GM18951 (cell line): Measurements from ENCODE around the gene PCCA.

ENCODE experiments used
- POLR2A ChIP-seq: IDR thresholded peaks from 4 replicates; pipeline ENCODE4 v1.6.1; 2011; ENCODE audit warnings: mild to moderate bottlenecking; ENCODE audit not compliant: insufficient read length, insufficient read depth; ENCODE audit errors: extremely low read depth
- in situ Hi-C: fragments of 300-500 bp; cut with MboI; formaldehyde crosslinking; loops from one replicate; pipeline ENCODE4 v1.12.0; 2022; ENCODE audit warnings: low sequenced_read_pairs, mixed read lengths, inconsistent platforms; ENCODE audit not compliant: unreplicated experiment

PCCA gene

DNA sequence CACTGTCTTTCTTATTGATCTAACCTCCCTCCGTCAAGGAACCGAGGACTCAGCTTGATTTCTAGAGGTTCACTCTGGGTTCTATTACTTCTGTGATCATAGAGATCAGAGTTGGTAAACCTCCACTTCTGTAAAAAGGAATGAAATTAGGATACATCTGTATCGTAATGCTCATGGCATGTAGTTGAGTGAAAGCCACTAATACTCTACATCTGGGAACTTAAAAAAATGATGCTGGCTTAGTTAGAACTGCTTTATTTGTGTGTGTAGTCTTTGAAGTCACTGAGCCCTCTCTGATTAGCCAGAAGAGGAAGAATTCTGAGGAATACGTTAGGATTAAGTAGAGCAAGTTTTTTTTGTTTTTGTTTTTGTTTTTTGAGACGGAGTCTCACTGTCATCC, 358.9 kb downstream of the PCCA start:
- in situ Hi-C loops = no loop called here
- TF ChIP-seq POLR2A = no peak

DNA sequence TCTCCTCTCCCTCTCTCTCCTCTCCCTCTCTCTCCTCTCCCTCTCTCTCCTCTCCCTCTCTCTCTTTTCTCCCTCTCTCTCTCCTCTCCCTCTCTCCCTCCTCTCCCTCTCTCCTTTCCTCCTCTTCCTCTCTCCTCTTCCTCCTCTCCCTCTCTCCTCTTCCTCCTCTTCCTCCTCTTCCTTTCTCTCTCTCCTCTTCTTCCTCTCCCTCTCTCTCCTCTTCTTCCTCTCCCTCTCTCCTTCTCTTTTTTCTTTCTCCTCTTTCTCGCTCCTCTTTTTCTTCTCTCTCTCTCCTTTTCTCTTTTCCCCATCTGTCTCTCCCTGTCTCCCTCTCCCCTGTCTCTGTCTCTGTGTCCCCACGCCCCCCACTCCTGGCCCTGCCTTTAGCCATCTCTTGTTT, 363.0 kb downstream of the PCCA start:
- no peak for TF ChIP-seq POLR2A
- in situ Hi-C loops = no loop called here

GRCh38 chr13:100454876-100455275, 366.0 kb downstream of the PCCA start:
- in situ Hi-C loops = no loop called here
- TF ChIP-seq POLR2A = no peak

DNA sequence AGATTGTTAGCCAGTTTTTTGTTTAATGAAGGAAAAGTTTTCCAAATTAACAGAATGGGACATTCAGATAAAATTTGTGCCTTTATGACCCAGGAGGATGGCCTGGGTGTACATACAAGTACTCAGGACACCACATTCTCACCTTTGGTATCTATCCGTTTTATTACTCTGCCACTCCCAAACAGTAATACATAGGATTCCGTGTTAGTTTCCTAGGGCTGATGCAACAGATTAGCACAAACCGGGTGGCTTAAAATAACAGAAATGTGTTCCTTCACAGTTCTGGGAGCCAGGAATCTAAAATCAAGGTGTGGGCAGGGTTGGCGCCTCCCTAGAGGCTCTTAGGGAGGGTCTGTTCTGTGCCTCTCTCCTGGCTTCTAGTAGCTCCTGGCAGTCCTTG, 369.8 kb downstream of the PCCA start:
- in situ Hi-C loops = no loop called here
- no peak for TF ChIP-seq POLR2A

DNA sequence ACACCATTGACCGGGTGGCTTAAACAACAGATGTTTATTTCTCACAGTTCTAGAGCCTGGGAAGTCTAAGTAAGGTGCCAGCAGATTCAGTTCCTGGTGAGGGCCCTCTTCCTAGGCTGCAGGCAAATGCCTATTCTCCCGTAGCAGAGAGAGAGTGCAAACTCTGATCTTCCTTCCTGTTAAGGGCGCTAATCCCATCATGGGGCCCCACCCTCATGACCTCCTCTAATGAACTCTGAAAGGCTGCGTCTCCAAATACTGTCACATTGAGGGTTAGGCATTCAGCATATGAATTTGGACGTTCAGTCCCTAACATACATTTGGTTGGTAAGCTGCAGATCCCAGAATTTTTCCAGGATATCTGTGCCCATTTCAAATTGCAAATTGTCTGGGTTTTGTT, 370.9 kb downstream of the PCCA start:
- in situ Hi-C loops = no loop called here
- TF ChIP-seq POLR2A = no peak

GRCh38 chr13:100460266-100460665, 371.4 kb downstream of the PCCA start:
- no peak for TF ChIP-seq POLR2A
- in situ Hi-C loops = no loop called here

DNA sequence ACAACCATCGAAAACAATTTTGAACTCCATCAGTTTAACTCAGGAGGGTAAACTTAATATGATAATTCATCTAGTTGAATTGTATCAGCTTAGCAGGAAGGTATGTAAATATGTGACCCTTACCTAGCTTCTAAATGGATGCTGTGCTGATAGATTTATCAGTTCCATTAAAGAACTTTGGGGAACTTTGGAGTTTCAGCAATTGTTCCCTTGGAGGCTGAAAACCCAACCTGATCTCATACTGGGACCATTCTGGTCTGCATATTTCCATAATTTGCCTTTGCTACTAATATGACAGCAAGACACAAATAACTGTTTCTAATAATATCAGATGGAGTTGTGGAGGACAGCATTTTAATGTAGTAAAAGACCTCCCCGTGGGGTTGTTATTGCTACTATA, 371.9 kb downstream of the PCCA start:
- in situ Hi-C loops = no loop called here
- no peak for TF ChIP-seq POLR2A

GRCh38 chr13:100461309-100462030, 372.6 kb downstream of the PCCA start:
- in situ Hi-C loops = no loop called here

GRCh38 chr13:100464006-100464405, 375.1 kb downstream of the PCCA start:
- no peak for TF ChIP-seq POLR2A
- in situ Hi-C loops = no loop called here

More at GRCh38 chr13:100461309-100462030, 372.6 kb downstream of the PCCA start:
- TF ChIP-seq POLR2A = no peak

DNA sequence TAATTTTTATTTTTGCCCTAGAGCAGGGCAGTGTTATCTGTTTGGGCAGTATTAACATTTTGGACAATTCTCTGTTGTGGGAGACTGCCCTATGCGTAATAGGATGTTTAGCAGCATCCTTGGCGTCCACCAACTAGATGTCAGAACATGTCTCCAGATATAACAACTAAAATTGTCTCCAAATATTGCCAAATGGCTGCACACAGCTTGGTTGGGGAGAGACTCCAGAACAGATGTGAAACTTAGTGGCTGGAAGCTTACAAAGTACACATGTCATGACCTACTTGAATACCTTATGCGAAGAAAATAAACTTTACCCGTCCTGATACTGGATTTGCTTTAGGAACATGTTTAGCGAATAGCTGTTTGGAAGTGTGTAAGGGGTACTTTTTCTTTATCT, 376.7 kb downstream of the PCCA start:
- in situ Hi-C loops = no loop called here
- no peak for TF ChIP-seq POLR2A

- no peak for TF ChIP-seq POLR2A
- in situ Hi-C loops = no loop called here
Measured at GRCh38 chr13:100470866-100471505, 382.1 kb downstream of the PCCA start.

DNA sequence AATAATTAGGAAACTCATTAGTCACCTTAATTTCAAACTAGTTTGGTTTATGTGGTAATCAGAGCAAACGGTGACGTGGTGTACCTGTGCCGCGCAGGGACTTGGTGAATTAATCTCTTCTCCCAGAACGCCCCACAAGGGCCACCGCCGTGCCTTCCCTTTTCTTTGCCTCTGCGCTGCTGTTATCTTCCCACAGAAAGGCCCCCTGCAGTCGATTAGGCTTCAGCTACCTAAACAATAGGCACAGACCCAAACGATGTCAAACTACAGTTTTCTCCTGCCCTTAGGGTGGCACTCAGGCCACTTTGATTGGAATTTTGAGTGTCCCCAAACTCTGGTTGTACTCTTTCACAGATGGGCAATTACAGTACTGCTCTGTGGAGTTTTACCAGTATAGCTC, 384.2 kb downstream of the PCCA start:
- in situ Hi-C loops = no loop called here
- no peak for TF ChIP-seq POLR2A

DNA sequence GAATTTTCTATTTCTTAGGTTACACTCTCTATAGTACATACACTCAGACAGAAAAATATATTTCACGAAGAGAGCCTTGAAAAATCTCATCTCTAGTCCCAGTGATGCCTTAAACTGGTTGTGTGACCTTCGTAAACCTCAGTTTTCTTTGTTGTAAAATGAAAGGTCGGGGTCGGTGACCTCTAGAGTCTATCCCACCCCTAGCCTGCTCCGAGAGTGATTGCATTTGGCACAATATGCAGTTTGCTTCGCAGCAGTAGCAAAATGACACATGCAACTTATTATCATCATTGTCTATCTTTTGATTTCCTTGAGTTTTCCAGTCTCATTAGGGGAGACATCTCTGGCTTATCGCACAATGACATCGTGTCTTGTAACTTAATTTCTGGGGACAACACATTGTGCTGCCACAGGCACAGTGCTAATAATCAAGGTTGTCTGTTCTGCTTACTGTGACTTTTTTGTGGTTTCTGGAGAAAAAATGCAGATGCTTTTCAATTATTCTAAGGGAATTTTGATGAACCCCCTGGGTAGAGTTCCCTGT, 384.7 kb downstream of the PCCA start:
- in situ Hi-C loops = no loop called here
- TF ChIP-seq POLR2A = no peak

DNA sequence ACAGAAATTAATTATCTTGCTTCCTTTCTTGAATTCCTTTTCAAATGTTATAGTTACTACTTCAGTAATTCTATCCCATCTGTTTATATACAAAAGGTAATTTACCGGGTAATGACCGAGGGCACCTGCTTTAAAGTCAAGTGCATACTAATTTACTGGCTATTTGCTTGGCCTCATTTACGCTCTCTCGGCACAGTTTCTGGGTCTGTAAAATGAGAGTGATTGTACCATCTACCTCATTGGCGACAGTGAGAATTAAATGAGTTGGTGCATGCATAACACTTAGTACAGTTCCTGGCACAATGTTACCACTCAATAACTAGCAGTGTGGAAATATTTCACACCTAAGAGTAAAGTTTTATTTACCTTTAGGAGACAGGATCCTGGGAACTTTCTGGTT, 388.1 kb downstream of the PCCA start:
- TF ChIP-seq POLR2A = no peak
- in situ Hi-C loops = no loop called here
